OCI-LY1 (cell line): ENCODE results near the gene UBLCP1.
"Not testable (repeated sequence)": the region's sequence is repeated elsewhere in the genome, so short reads cannot be mapped to it uniquely, and the experiment has no call there.

Experiments
- H2AFZ ChIP-seq: fragments of 200-600 bp; sonication (generic), shearing (Covaris generic); 2 replicates; pipeline ENCODE4 v1.6.0; 2014; ENCODE audit warnings: antibody characterized with exemption, mild to moderate bottlenecking, low read length
- H3F3A ChIP-seq: fragments of 200-600 bp; sonication (generic), shearing (Covaris generic); 2 replicates; pipeline ENCODE4 v1.6.0; 2014; ENCODE audit warnings: mild to moderate bottlenecking, antibody characterized with exemption, low read length, moderate library complexity; ENCODE audit not compliant: insufficient read depth
- H3K27ac ChIP-seq: fragments of 200-600 bp; sonication (generic); 2 replicates; pipeline ENCODE4 v1.5.1; 2014; ENCODE audit warnings: low read length, mixed run types, mild to moderate bottlenecking, low read depth; ENCODE audit not compliant: poor library complexity, severe bottlenecking
- H3K27me3 ChIP-seq: fragments of 200-600 bp; sonication (generic); 2 replicates; pipeline ENCODE4 v1.6.0; 2014; ENCODE audit warnings: antibody characterized with exemption, mild to moderate bottlenecking, low read length, moderate library complexity; ENCODE audit not compliant: insufficient read depth
- H3K36me3 ChIP-seq: fragments of 200-600 bp; sonication (generic); 2 replicates; pipeline ENCODE4 v1.6.1; 2014; ENCODE audit warnings: mild to moderate bottlenecking, antibody characterized with exemption, low read length, moderate library complexity, mixed read lengths; ENCODE audit not compliant: insufficient read depth
- H3K4me1 ChIP-seq: fragments of 200-600 bp; sonication (generic); 2 replicates; pipeline ENCODE4 v1.5.1; 2014; ENCODE audit warnings: mild to moderate bottlenecking, low read length, moderate library complexity; ENCODE audit not compliant: insufficient read depth, severe bottlenecking
- H3K4me2 ChIP-seq: fragments of 200-600 bp; sonication (generic), shearing (Covaris generic); 2 replicates; pipeline ENCODE4 v1.6.1; 2014; ENCODE audit warnings: low read length
- H3K4me3 ChIP-seq: fragments of 200-600 bp; sonication (generic); 2 replicates; pipeline ENCODE4 v1.5.1; 2014; ENCODE audit warnings: low read length, low read depth, mild to moderate bottlenecking, mixed read lengths; ENCODE audit not compliant: poor library complexity, severe bottlenecking
- H3K79me2 ChIP-seq: fragments of 200-600 bp; shearing (Covaris generic); 2 replicates; pipeline ENCODE4 v1.6.1; 2016; ENCODE audit warnings: mixed run types, low read length, mixed read lengths; ENCODE audit not compliant: insufficient read depth
- H3K9ac ChIP-seq: fragments of 200-600 bp; sonication (generic), shearing (Covaris generic); 2 replicates; pipeline ENCODE4 v1.6.1; 2014; ENCODE audit warnings: mild to moderate bottlenecking, low read length, mixed read lengths
- H3K9me2 ChIP-seq: fragments of 200-600 bp; sonication (generic), shearing (Covaris generic); 2 replicates; pipeline ENCODE4 v1.6.1; 2014; ENCODE audit warnings: low read depth, mild to moderate bottlenecking, low read length, mixed read lengths
- H3K9me3 ChIP-seq: fragments of 200-600 bp; shearing (Covaris generic); 2 replicates; pipeline ENCODE4 v1.6.1; 2014; ENCODE audit warnings: low read length, mixed read lengths
- H4K20me1 ChIP-seq: fragments of 200-600 bp; sonication (generic), shearing (Covaris generic); 2 replicates; pipeline ENCODE4 v1.6.0; 2016; ENCODE audit warnings: mild to moderate bottlenecking, low read length; ENCODE audit not compliant: insufficient read depth
- EZH2 ChIP-seq: fragments of 200-600 bp; sonication (generic), shearing (Covaris generic); IDR thresholded peaks from 2 replicates; pipeline ENCODE4 v1.8.0; 2017; ENCODE audit warnings: borderline replicate concordance, mixed run types, mild to moderate bottlenecking, antibody characterized with exemption, low read length, moderate library complexity, mixed read lengths
- TF ChIP-seq, protein P1 (sequence below): fragments of 200-600 bp; sonication (generic), shearing (Covaris generic); IDR thresholded peaks from 2 replicates; pipeline ENCODE4 v1.5.1; 2017; ENCODE audit warnings: mild to moderate bottlenecking, antibody characterized with exemption, low read length, moderate library complexity, mixed read lengths

The UBLCP1 gene

DNA sequence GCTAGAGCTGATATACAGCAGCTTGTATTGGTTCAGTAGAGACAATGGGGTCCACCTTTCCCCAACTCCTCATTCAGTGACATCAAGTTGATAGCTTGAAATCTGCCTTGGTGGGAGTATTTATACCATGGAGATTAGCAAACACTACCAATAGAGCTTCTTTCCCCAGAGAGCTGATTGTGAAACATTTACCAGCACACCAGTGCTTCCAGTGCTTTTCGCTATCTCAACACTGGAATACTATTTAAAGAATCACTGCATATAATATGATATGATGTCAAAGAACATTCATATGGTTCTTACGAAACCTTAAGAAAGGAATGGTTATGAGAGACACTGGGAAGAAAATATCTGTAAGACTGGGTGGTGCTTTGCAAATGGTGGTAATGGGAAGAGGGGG lies 31.9 kb upstream of the UBLCP1 start:
- TF ChIP-seq EZH2 = no peak
- TF ChIP-seq, protein P1, sequence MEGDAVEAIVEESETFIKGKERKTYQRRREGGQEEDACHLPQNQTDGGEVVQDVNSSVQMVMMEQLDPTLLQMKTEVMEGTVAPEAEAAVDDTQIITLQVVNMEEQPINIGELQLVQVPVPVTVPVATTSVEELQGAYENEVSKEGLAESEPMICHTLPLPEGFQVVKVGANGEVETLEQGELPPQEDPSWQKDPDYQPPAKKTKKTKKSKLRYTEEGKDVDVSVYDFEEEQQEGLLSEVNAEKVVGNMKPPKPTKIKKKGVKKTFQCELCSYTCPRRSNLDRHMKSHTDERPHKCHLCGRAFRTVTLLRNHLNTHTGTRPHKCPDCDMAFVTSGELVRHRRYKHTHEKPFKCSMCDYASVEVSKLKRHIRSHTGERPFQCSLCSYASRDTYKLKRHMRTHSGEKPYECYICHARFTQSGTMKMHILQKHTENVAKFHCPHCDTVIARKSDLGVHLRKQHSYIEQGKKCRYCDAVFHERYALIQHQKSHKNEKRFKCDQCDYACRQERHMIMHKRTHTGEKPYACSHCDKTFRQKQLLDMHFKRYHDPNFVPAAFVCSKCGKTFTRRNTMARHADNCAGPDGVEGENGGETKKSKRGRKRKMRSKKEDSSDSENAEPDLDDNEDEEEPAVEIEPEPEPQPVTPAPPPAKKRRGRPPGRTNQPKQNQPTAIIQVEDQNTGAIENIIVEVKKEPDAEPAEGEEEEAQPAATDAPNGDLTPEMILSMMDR = no peak
- no peaks in the 10 kb centered on the region for H3K9me2 ChIP-seq
- H3K9ac ChIP-seq = no peak overlapping the region
- H3K36me3 ChIP-seq = no peaks in the 10 kb centered on the region
- no peak overlapping the region for H2AFZ ChIP-seq
- H3K4me3 ChIP-seq = no peak overlapping the region
- no peaks in the 10 kb centered on the region for H3K79me2 ChIP-seq
- no peaks in the 10 kb centered on the region for H4K20me1 ChIP-seq
- no peak overlapping the region for H3K27ac ChIP-seq
- H3K4me2 ChIP-seq = no peak overlapping the region
- no peaks in the 10 kb centered on the region for H3K9me3 ChIP-seq
- no peaks in the 10 kb centered on the region for H3K4me1 ChIP-seq
- H3K27me3 ChIP-seq = no peaks in the 10 kb centered on the region
- H3F3A ChIP-seq = no peaks in the 10 kb centered on the region

GRCh38 chr5:159235871-159236520 lies 27.1 kb upstream of the UBLCP1 start:
- H3K4me1 ChIP-seq = not testable (repeated sequence)

GRCh38 chr5:159240301-159240870 lies 22.7 kb upstream of the UBLCP1 start:
- Histone ChIP-seq H3K36me3 (no peaks in the 10 kb centered on the region), H3K4me3 (no peak overlapping the region), H4K20me1 (no peaks in the 10 kb centered on the region), H3K9me2 (no peaks in the 10 kb centered on the region), H3K9ac (no peak overlapping the region), H3K4me1 (no peaks in the 10 kb centered on the region), H3K4me2 (no peak overlapping the region), H3K27me3 (peaks cover 3% of the 10 kb centered on the region; the same call in 1 of the 2 replicates), H3K9me3 (no peaks in the 10 kb centered on the region), H3F3A (no peaks in the 10 kb centered on the region), H3K79me2 (no peaks in the 10 kb centered on the region), H2AFZ (no peak overlapping the region), H3K27ac (no peak overlapping the region)
- TF ChIP-seq, protein P1 = no peak
- TF ChIP-seq EZH2 = no peak

More at GRCh38 chr5:159235871-159236520, 27.1 kb upstream of the UBLCP1 start:
- not testable (repeated sequence) for H3K36me3 ChIP-seq, H3F3A ChIP-seq, H3K4me2 ChIP-seq, H3K27me3 ChIP-seq, H3K27ac ChIP-seq, H3K4me3 ChIP-seq, H3K9me3 ChIP-seq, H3K9me2 ChIP-seq, H3K79me2 ChIP-seq, H3K9ac ChIP-seq, H2AFZ ChIP-seq, H4K20me1 ChIP-seq
